NOMO-1 treated with DMSO at 0.1 percent for 48 hours (cell line): ENCODE data around the gene STRA6.

Source experiments
- DNase-seq: peaks from one replicate; lab custom pipeline; 2025; ENCODE audit not compliant: unreplicated experiment; lab: John Stamatoyannopoulos, UW

STRA6 gene

DNA sequence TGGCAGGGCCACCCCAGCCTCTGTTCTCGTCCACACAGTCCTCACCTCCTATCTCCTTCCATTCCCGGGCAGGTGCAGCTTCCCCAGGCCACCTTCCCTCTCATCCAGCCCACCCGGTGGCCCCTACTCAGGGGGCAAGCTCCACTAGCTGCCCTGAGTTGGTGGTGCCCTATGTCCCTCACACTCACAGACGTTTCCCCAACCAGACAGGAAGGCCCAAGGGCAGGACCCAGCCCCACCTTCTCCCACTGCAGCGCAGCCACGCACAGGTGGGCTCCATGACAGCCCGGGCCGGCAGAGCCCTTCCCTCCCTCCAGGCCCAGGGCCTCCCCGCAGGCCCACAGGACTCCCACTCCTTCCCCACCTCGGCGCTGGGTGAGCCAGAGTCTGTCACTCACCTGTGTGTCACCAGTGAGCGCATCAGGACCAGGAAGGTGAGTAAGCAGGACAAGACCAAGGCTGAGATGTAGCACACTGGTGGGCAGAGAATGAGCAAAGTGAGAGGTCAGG is 17.9 kb downstream of the STRA6 start:
- no peak for DNase-seq

DNA sequence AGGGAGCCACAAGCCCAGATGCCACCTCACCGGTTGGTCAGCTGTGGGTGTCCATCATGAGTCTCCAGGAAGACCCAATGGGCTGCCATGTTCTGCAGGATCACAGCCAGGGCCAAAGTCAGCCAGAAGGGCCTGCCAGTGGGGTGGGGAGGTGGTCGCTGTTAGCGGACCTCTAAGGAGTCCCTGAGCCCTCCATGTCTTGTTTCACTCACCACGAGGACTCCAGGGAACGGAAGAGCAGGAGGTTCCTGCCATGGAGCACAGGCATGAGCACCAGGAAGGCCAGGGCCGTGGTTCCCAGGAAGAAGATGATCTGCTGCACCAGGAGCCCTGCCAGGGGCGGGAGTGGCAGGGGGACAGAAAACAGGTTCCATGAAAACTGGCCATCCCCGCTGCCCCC is 20.5 kb downstream of the STRA6 start:
- no peak for DNase-seq

DNA sequence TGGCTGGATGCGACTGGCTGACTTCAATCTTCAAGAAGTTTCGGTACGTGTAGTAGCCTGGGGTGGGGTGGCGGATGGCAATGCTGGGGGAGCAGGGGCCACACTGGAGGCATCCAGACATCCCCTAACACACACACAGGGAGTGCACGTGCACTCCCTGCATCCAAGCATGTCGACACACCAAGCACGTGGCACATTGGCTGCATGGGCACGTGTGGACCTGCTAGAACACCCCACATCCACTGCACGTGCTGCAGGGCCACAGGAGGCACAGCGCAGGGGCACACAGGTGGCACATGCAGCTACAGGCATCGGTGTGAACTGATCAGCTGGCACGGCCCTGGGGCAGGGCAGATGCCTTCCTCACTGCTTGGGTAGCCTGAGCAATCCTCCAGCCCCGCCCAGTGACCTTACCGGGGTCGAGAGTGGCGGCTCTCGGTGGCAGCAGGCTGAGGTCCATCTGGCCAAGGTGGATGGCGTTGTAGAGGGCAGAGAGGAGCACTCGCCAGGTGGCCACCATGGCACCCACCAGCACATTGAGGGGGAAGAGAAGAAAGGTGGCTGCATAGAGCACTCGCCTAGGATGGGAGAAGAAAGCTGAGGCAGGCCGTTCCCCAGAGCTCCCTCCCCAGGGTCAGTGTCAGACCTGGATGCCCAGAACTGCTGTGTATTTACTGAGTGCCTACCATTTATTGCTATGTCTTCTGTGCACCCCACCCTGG is 21.5 kb downstream of the STRA6 start:
- no peak for DNase-seq

DNA sequence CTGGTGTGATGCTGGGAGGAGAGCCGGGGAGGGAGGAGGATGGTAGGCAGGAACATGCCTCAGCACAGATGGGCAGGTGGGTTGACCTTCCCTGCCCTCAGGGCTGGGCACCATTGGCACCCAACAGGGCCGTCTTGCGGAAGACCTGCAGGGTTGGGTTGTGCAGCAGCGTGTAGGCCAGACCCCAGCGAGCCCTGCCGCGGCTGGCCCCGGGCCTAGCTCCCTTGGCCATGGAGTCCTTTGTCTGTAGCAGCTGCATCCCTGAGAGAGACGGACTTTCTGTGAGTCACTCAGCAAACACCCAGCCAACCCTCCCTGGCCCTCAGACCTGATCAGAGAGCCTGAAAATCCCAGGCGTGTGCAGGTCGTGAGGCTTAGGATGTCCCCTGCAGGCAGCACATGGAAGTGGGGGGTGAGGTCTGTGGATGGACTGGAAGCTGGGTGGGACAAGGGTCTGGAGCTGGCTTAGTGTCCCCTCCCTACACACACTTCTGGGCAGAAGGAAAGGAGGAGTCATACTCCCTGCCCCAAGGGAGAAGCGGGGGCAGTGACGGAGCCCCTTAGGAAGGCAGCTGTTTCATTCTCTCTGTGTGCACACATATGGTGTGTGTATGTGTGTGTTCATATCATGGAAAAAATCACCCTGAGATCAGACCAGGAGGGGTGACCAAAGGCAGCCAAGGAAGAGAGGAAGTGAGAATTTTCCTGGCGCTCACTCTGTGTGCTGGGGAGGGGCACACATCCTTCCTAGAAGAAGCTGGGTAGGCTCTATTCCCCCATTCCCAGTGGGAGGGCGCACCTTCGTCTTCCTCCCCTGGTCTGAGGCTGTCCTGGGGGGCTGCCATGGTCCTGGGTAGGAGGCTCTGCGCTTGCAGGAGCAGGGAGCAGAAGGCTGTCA is 22.4 kb downstream of the STRA6 start:
- DNase-seq: no peak

DNA sequence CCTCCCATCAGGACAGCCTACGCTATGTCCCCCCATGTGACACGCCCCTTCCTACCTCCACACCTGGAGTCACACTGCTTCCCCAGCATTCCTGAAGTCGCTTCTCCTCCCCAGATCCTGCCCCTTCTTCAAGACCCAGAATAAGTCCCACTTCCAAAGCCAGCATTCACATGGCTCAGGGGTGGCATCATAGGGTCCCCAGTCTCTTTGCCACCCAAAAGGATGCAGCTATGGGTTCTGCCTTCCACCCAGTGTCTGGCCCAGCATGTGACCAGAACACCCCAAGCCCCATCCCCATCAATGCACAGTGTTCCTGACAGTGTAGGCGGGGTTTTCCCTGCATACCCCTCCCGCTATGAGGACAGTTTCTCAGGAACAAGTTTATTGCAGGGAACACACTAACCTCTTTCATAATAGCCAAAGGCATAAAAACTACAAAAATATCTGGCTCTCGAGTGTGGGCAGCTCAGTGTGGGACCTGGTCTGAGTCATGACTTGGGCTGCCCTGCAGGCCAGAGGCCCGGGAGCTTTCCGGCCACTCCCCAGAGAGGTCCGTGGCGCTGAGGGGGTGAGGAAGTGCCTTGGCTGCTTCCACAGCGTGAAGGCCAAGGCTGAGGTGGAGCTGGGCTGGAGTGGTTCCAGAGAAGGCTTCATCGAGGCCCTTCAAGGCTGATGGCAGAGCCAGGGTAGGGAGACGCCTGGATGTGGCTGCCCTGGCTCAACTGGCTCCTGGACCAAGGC is 23.3 kb downstream of the STRA6 start:
- no peak for DNase-seq

DNA sequence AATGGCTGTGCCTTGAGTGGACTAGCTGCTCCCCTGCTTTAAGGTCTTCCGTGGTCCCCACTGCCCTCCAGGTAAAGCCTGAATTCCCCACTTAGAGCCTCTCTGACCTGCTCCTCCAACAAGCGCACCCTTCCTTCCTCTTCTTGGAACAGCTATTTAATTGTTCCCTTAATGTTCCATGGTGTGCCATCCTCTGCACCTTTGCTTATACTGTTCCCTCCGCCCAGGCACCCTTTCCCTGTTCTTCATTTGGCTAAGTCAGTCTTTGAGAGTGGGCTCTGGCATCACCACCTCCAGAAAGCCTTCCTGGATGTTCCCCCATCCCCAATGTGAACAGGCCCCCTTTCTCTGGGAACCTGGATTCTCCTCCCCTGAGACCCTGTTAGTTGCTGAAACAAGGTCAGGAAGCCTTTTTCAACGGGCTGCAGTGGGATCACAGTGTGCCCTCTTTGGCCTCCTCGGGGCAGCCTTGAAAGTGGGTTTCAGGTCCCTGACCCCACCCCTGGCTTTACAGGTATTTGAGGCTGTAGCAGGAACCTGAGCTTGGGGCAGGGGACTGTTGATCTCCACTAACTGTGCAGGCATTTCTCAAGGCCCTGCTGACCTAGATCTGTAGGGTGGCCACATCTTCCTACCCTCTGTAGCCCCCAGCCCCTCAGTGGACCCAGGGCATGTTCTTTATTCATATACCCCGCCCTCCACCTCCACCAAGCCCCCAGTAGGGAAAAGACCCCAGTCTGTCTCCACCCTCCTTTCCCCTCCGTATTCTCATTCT is 24.1 kb downstream of the STRA6 start:
- no peak for DNase-seq

DNA sequence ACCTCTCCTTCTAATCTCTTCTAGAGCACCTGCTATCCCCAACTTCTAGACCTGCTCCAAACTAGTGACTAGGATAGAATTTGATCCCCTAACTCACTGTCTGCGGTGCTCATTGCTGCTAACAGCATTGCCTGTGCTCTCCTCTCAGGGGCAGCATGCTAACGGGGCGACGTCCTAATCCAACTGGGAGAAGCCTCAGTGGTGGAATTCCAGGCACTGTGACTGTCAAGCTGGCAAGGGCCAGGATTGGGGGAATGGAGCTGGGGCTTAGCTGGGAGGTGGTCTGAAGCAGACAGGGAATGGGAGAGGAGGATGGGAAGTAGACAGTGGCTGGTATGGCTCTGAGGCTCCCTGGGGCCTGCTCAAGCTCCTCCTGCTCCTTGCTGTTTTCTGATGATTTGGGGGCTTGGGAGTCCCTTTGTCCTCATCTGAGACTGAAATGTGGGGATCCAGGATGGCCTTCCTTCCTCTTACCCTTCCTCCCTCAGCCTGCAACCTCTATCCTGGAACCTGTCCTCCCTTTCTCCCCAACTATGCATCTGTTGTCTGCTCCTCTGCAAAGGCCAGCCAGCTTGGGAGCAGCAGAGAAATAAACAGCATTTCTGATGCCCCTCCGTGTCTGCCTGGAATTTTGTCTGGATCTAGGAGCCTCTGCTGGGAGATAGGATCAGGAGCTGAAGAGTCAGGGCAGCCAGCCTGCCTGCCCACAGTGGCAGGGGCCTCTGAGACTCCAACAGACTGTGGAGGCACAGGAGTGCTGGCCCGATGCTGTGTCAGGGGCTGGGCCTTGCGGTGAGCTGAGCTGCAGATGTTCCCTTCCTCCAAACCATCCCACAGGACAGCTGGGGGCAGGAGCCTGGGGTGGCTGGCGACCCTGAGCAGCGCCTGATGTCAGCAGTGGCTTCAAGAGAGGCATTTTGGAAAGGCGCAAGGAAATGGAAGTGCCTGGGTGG is 26.0 kb downstream of the STRA6 start:
- no peak for DNase-seq

DNA sequence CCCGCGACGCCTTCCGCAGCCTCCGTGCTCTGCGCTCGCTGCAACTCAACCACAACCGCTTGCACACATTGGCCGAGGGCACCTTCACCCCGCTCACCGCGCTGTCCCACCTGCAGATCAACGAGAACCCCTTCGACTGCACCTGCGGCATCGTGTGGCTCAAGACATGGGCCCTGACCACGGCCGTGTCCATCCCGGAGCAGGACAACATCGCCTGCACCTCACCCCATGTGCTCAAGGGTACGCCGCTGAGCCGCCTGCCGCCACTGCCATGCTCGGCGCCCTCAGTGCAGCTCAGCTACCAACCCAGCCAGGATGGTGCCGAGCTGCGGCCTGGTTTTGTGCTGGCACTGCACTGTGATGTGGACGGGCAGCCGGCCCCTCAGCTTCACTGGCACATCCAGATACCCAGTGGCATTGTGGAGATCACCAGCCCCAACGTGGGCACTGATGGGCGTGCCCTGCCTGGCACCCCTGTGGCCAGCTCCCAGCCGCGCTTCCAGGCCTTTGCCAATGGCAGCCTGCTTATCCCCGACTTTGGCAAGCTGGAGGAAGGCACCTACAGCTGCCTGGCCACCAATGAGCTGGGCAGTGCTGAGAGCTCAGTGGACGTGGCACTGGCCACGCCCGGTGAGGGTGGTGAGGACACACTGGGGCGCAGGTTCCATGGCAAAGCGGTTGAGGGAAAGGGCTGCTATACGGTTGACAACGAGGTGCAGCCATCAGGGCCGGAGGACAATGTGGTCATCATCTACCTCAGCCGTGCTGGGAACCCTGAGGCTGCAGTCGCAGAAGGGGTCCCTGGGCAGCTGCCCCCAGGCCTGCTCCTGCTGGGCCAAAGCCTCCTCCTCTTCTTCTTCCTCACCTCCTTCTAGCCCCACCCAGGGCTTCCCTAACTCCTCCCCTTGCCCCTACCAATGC is 27.1 kb downstream of the STRA6 start:
- DNase-seq: no peak

DNA sequence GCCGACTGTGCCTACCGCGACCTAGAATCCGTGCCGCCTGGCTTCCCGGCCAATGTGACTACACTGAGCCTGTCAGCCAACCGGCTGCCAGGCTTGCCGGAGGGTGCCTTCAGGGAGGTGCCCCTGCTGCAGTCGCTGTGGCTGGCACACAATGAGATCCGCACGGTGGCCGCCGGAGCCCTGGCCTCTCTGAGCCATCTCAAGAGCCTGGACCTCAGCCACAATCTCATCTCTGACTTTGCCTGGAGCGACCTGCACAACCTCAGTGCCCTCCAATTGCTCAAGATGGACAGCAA is 27.7 kb downstream of the STRA6 start:
- no peak for DNase-seq

DNA sequence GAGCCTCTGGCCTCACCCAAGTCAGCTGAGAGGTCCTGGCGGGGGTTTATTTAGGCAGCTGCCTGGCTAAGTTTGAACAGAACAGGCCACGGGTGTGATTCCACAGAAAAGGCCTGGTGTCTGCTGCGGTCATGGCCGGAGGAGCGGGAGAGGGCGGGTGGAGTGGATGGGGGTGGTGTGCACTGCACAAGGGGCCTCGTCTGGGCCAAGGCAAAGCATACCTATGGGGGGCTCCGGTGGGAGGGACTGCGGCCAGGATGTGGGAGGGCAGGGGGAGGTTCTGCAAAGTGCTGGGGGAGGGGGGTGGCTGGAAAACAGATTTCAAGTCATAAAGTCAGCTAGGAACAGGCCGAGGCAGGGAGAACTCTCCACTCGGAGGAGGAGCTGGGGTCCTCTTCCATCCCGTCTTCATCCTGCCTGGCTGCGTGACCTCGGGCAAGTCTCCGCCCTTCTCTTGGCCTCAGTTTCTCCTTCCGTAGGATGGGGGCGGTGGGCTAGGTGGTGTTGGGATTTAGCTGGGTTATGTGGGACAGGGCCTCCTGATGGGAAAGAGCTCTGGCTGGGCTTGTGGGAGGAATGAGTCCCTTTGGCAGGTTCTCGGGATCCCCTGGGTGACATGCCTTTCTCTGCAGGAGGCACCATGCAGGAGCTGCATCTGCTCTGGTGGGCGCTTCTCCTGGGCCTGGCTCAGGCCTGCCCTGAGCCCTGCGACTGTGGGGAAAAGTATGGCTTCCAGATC is 28.2 kb downstream of the STRA6 start:
- DNase-seq: no peak

DNA sequence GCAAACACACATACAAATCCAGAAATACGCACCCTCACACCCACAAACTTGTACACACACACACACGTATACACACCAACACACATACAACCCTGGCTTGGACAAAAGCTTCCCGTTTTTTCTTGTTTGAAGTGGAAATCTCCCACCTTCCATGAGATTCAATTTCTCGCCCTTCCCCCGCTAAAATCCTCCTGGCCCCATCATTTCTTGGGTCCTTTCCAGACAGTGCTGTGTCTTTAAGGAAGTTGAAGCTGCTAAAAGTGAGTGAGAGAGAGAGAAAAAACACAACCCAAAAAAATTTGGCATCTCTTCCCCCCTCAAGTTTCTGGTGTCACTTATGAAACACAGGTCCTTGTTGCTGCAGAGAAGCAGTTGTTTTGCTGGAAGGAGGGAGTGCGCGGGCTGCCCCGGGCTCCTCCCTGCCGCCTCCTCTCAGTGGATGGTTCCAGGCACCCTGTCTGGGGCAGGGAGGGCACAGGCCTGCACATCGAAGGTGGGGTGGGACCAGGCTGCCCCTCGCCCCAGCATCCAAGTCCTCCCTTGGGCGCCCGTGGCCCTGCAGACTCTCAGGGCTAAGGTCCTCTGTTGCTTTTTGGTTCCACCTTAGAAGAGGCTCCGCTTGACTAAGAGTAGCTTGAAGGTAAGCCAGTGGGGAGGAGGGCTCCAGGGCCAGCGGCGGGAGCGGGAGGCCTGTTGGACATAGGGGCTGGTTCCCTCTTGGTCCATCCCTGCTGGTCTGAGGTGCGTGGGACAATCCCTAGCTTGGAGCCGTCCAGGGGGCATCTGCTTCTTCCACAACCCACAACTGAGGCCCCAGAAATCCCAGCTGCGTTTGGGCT is 29.0 kb downstream of the STRA6 start, which contains the start of gene ISLR:
TSS of gene ISLR (plus strand) at position 331 of the 839 bp plus-strand sequence. CDS start 1,149 bp downstream, outside the sequence.
- no peak for DNase-seq

DNA sequence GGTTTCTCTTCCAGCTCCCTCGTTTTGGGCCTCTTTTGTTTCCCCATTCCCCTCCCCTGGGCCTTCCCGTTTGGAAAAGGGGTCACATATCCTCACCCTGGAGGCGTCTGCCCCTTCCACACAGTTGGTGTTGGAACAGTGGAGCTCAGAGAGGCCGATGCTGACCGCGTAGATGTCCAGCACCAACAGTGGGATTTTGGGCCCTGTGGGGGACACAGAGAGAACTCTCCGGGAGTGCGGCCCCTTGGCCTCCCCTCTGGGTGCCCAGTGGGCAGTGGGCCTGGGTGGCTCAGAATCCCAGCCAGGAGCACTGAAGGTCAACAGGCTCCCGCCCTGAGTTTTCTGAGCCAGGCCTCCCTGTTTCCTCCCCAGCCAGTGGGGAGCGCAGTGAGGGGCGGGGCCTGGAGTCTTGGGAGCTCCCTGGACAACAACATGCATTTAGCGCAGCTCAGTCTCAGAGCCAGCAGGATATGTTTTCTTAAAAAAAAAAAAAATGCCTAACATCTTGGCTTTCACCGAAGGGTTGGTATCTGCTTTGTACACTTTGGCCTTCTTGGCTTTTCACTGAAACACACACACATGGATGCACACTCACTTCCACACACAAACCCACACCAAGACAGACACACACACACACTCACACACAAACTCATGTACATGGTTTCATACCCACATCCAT is 29.7 kb downstream of the STRA6 start:
- no peak for DNase-seq

DNA sequence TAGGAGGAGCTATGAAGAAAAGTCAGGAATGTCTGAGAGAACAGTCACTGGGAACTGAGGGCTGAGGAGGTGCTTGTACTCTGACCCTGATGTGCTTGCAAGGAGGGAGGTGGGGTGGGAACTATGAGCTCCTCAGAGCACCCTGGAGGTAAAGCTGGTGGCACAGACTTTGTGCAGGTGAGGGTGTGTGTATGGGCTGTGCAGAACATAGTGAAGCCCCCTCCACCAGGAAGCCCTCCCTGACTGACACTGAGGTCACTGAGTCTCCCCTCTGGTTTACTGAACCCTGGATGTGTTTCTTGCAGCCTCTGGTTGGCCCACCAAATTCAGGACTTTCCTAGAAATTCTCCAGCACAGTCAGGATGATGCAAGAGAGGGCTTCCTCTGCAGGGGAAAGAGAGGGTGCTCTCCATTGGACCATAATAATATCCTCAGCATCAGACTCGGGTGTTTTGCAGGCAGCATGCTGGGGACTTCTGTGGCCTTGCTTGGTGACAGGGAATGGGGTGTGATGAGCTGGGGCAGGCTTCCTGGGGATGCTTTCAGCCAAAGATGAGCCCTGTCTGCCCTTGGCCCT is 30.5 kb downstream of the STRA6 start:
- DNase-seq: no peak

DNA sequence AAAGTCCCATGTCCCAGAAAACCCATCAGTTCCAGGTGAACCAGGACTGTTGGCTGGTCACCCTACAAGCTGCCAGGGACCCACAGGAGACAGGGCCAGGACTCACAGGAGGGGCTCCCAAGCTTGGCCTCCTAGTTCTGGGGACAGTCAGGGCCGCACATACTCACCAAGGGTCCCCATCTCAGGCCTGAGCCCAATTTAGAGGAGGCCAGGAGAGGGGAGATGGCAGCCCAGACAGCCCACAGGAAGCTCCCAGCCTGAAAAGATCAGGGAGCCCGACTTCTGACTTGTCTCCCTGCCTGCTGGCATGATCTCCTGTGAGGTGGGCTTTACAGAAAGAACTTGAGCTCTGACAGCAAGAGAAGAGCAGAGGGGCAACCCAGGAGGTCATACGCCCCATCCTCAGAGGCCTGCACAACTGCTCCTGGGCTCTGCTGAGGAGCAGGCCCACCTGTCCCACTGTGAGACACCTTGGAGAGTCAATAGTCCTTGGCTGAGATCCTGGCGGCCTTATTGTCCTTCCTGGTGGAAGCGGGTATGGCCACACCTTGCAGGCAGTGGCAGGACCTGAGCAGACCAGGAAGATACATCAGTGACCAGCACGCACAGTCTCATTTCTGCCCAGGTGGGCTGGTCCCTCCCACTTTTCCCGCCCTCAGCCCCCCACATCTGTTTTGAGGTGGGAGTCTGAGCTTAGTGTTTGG is 31.6 kb downstream of the STRA6 start:
- DNase-seq: no peak

DNA sequence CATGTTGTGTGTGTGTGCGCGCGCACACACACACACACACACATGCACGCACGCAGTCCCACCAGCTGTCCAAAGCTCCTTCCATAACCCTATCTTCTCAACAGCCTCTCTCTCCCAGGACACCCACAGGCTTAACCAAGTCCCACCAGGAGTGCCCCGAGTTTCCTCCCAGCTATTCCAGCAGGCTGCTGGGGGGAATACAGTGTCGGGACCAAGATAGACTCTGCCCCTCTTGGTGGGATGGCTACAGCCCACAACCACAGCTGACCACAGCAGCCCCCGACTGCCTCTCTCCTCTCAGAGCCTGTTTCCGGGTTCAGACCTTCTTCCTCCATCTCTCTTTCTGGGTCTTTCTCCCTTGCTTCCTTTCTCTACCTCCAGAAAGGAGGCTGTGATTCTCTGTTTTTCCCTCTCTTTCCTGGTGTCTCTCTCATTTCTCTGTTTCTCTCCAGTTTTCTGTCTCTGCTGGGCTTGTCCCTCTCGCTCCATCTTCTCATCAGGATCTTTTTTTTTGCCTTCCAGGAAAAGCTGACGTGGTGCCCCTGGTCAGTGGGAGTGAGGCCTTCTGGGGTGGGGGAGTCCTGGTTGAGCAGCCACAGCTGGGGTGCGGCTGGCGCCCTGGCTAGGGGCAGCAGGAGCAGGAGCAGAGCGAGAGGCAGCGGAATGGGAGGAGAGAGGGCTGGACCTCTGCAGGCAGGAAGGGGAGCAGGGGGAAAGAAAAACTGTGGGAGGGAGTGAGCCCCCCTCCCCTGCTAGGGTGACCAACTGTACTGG is 32.3 kb downstream of the STRA6 start:
- no peak for DNase-seq
